ENCODE results near the gene SYCN. TPM values are rescaled to one million over a fixed set of nuclear protein-coding genes. Genes with fewer than 3 reads are reported as not detected.

The SYCN gene
- total and polyA plus RNA-seq, 2 of the 8 experiments (the other 6 are each of a cell fraction or from before 2014, with no cell fraction given) = not detected

DNA sequence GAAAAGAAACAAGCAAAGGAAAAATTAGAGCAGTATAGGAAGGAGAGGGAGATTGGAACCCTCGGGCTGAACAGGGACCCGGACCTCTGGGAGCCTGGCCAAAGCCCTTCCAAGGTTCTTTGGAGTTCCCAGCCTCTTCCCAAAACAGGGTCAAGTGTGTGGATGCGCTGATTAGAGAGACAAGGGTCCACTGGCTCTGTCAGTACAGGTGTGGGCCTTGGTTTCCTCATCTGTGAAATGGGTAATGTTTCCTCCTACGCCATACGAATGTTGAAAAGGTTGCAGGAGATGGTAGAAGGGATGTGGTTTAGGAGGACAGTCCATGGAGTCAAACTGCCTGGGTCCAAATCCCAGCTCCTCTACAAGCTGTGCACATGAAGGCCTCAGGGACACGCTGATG lies 2.1 kb upstream of the SYCN start (continued):
- TF ChIP-seq CTCF (IDR thresholded peaks at IDR 0.05; ENCODE audit: control extremely low read depth in 1 of 3, insufficient read depth in 1 of 3, low read depth in 1 of 3, low read length in 3 of 3) (no peak), POLR2A (IDR thresholded peaks at IDR 0.05; ENCODE audit: control extremely low read depth in 1 of 2, low read depth in 2 of 2, low read length in 2 of 2) (no peak), RNF2 (IDR thresholded peaks at IDR 0.05; ENCODE audit: borderline replicate concordance, low read depth, low read length, missing control alignments, poor library complexity, severe bottlenecking) (no peak)
- TF ChIP-seq, protein P1, sequence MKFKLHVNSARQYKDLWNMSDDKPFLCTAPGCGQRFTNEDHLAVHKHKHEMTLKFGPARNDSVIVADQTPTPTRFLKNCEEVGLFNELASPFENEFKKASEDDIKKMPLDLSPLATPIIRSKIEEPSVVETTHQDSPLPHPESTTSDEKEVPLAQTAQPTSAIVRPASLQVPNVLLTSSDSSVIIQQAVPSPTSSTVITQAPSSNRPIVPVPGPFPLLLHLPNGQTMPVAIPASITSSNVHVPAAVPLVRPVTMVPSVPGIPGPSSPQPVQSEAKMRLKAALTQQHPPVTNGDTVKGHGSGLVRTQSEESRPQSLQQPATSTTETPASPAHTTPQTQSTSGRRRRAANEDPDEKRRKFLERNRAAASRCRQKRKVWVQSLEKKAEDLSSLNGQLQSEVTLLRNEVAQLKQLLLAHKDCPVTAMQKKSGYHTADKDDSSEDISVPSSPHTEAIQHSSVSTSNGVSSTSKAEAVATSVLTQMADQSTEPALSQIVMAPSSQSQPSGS (IDR thresholded peaks at IDR 0.05; ENCODE audit: low read length) = no peak

Measured in H1 (cell line).